CD4-positive, alpha-beta T cell treated with Interleukin-17A for 1 hour (primary cell): Measurements from ENCODE around the gene EARS2.
"Not testable (repeated sequence)": the region's sequence is repeated elsewhere in the genome, so short reads cannot be mapped to it uniquely, and the experiment has no call there.

Experiments used
- DNase-seq: peaks from one replicate; pipeline ENCODE4 v3.0.0-alpha.2; 2020

EARS2 gene

DNA sequence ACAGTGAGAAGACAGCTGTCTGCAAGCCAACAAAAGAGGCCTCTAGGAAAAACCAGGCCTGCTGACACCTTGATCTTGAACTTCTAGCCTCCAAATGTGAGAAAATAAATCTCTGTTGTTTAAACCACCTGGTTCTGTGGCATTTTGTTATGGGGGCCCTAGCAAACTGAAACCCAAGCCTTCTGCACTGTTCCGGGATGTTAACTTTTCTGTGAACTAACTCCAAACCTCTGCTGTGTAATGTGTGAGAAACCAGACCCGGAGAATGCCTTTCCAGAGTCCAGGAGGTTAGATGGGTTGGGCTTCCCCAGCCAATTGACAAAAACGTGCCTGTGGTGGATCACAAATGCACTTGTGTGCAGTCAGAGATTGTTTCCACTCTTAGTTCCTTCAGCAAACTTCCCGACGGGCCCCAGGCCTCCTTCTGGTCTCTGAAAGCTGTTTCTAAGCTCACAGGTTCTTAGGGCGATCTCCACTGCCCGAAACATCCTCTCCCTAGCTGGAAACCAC is 33.2 kb downstream of the EARS2 start:
- no peak for DNase-seq

- DNase-seq: no peak
Measured at GRCh38 chr16:23523321-23523720, 33.8 kb downstream of the EARS2 start.

- no peak for DNase-seq
Measured at GRCh38 chr16:23521965-23522364, 35.2 kb downstream of the EARS2 start.

GRCh38 chr16:23521037-23521743 is 36.0 kb downstream of the EARS2 start:
- no peak for DNase-seq

- DNase-seq: no peak
Measured at GRCh38 chr16:23520500-23520899, 36.6 kb downstream of the EARS2 start.

GRCh38 chr16:23519282-23519681 is 37.9 kb downstream of the EARS2 start:
- DNase-seq: no peak

GRCh38 chr16:23518435-23518891 is 38.7 kb downstream of the EARS2 start:
- no peak for DNase-seq

DNA sequence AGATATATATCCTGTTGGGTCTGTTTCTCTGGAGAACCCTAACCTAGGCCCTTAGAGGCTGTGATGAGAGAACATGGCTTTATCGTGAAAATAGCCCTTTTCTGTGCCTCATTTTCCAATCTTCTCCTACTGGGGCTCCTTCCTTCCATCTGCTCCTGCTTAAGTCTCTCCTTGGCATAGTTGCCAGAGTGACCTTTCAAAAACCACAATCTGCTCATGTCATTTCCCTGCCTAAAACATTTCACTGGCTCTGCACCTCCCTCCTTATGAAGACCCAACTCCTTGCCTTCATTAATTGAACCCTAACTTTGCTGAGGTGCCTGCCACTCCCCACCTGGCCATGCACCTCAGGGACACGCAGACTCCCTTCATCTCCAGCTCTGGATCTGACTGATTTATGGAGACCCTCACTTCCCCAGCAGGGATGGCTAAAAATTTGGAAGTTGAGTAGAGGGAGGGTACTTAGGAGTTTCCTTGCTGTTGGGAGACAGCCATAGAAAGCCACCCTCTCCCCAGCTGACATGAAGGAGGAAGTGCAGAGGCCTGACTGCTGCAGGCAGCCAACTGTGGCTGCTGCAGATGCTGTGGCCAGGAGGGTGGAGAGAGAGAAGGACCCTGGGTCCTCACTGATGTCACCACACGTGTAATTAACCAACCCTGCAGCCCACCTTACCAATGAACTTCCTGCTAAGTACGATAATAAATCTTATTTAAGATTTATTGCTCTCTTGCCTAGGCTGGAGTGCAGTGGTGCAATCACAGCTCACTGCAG is 40.6 kb downstream of the EARS2 start:
- DNase-seq: no peak

DNA sequence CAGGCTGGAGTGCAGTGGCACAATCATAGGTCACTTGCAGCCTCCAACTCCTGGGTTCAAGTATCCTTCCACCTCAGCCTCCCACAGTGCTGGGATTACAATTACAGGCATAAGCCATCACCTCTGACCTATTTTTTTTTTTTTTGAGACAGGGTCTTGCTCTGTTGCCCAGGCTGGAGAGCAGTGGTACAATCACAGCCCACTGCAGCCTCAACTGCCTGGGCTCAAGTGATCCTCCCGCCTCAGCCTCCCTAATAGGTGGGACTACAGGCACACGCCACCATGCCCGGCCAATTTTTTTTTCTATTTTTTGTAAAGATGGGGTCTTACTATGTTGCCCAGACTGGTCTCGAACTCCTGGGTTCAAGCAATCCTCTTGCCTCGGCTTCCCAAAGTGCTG is 41.3 kb downstream of the EARS2 start:
- DNase-seq: no peak

DNA sequence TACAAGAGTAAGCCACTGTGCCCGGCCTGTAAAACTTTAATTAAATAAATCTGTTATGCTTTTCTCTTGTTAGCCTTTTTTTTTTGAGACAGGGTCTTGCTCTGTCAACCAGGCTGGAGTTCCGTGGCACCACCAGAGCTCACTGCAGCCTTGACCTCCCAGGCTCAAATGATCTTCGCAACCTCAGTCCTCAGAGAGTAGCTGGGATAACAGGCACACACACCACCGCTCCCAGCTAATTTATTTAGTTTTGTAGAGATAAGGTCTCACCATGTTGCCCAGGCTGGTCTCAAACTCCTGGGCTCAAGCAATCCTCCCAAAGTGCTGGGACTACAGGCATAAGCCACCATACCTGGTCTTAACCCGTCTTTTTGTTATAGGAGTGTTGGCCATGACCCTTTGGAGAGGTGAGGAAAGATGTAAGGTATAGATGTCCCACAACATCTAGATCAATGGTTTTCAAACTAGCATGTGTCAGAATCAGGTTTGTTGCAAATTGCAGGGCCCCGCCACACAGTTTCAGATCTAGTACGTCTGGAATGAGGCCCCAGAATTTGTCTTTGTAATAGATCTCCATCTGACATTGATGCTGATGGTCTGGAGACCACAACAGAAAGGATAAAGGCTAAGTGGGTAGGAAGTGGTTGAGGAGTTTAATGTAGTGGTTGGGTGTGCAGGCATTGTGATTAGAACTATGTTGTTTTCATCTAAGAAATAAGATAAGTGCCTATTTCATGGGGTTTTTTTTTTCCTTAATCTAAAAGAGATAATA is 42.6 kb downstream of the EARS2 start:
- DNase-seq: peak; percentile 58

DNA sequence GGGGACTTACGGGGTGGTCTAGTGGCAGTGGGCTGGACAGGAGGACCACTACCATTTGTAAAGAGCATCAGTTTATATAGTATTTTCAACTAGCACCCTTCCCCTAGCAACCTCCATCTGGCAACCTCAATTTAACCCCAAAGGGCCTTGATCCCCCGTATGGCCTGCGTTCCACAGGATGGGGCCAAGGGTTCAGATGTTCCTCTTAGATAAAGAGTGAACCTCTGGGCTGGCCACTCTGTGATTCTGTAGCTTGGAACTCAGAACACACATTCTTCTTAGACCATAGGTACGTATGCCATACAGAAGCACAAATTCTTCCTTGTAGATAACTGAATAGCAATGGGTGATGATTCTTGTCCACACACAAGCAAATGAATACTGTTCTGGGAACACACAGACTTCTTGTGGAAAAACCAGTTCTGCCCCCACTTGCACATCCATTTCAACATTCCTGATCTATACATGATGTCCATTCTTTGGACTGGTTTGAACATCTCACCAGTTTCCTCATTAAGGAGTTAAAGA is 44.9 kb downstream of the EARS2 start:
- DNase-seq: no peak

DNA sequence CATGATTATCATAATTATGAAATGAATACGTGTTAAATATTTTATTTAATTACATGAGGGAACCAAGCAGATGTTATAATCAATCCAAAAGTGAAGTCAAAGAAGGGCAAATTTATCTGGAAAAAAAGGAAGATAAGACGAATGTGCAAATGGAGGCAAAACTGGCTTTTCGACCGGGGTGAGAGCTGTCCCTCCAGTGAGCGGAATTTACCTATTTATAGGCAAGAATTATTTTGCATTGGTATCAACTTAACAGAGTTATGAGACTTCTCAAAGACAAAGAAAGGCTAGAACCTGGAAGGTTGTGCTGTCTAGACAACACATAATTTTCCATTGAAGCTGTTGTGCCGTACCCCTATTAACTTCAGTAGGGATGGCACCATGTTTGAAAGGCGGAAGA is 45.4 kb downstream of the EARS2 start:
- DNase-seq: no peak

DNA sequence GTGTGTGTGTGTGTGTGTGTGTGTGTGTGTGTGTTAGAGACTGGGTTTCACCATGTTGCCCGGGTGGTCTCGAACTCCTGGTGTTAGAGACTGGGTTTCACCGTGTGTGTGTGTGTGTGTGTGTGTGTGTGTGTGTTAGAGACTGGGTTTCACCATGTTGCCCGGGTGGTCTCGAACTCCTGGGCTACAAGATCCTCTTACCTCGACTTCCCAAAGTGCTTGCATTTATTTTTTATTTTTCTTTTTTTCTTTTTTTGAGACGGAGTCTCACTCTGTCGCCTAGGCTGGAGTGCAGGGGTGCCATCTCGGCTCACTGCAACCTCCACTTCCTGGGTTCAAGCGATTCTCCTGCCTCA is 46.3 kb downstream of the EARS2 start:
- not testable (repeated sequence) for DNase-seq

DNA sequence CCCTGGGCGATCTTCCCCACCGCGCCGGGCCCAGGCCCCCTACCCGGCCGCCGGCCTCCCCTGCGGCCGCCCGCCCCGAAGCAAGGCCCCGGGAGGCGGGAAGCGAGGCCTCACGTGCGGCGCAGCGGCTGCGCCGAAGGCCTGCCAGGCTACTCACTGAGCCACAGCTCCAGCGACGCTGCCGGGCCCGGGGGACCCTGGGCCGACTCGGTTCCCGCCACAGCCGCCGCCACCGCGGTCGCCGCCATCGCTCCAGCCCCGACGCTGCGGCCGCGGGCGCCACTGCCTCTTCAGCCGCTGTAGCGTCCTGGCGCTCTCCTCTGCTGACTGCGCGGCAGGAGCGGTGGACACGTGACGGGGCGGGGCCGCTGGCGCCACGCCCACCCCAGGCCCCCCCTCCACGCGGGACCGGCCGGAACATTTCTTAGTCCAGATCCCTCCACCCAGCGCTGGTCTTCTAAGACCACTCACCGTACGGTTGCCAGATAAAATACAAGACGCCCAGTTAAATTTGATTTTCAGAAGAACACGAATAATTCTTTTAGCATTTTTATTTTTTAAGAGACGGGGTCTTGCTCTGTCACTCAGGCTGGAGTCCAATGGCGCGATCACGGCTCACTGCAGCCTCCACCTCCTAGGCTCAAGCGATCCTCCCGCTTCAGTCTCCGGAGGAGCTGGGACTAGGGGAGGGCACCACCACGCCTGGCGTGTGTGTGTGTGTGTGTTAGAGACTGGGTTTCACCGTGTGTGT is 46.8 kb downstream of the EARS2 start, which contains the start of gene GGA2:
GGA2 (minus strand) TSS at position 331 of the 751 bp plus-strand sequence; CDS start at position 248, 83 bp downstream.
- peak; percentile 81 for DNase-seq

- DNase-seq: peak; percentile 48
Measured at GRCh38 chr16:23509782-23510163, 47.4 kb downstream of the EARS2 start.

DNA sequence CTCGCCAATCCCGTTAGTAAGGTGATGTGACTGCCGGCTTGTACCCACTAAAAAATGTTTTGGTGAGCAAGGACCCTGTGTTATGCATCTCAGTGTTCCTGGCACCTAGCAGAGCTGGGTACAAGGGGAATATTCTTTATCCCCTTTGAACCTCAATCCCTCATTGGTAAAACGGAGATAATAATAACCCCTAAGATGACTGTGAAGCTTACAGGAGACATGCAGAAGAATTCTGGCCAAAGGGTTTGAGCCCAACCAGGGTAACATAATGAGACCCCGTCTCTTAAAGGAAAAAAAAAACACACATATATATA is 47.8 kb downstream of the EARS2 start:
- DNase-seq: no peak

- DNase-seq: no peak
Measured at GRCh38 chr16:23508589-23509440, 48.3 kb downstream of the EARS2 start.

DNA sequence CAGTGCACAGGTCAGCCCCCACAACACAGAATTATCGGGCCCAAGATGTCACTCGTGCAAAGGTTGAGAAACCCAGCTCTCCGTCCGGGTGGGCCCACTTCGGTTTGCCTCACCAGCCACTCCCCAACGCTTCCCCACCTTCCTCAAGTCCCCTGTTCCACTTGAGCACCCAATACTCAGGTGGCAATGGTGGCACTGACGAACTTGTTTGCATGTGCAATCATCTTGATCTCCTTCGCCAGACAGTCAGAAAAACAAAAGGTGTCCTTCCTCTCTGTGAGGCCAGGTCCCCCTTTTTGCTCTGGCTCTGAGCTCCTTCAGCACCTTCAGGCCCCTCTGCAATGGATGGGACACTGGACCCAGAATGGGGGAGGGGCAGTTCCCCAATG is 50.5 kb downstream of the EARS2 start:
- no peak for DNase-seq

DNA sequence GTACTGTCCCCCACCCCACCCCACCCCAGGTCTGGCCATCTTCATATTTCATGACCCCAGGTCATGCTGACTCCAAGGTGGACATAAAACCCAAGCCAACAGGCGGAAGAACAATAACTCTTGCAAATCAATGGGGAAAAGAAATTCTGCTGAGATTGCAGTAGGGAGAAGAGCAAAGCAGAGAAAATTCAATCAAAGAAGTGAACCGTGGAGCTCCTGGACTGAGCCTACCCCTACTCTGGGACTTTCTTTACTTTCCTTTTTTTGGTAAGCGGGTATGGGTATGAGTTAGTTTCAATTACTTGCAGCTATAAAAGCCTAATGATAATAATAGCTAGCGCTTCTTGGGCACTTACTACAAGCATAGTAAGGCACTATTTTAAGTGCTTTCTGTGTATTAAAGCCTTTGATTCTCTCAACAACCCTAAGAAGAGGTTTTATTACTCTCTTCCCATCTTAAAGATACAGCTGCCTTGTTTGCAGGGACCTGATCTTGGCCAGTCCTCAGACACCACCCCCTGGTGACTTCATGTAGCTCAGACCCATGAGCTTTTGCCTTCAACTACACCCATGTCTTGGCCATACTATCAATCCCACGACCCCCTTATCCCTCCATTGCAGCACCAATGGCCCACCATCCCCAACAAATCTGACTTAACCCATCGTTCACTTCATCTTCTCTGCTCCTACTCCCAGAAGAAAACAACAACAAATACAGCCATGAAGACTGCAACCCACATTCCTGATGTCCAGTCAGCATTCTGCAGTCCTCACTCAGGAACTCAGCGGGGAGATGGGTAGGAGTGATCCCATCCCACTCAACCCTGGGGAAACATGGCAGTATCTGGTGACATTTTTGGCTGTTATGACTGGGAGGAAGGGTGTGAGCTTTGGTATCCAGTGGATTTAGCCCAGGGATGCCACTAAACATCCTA is 51.2 kb downstream of the EARS2 start:
- DNase-seq: peak; percentile 20

GRCh38 chr16:23505180-23505665 is 51.9 kb downstream of the EARS2 start:
- DNase-seq: no peak
